H9 (cell line): Measurements from ENCODE around the gene NBR1. TPM values are rescaled to one million over a fixed set of nuclear protein-coding genes. Genes with fewer than 3 reads are reported as not detected.

Experiments used
- DNase-seq: peaks from one replicate; pipeline ENCODE4 v3.0.0-alpha.2; 2017
- H2AFZ ChIP-seq: one replicate; pipeline ENCODE4 v1.6.1; 2013; ENCODE audit warnings: mild to moderate bottlenecking, low read length, control low read depth, moderate library complexity
- H2AK5ac ChIP-seq: 2 replicates; pipeline ENCODE4 v1.6.1; 2013; ENCODE audit warnings: low read length, control low read depth, mixed read lengths; ENCODE audit not compliant: insufficient read length
- H2BK120ac ChIP-seq: one replicate; pipeline ENCODE4 v1.6.1; 2013; ENCODE audit warnings: low read depth, mild to moderate bottlenecking, low read length, control low read depth, inconsistent platforms; ENCODE audit not compliant: poor library complexity, severe bottlenecking
- H2BK12ac ChIP-seq: 2 replicates; pipeline ENCODE4 v1.6.1; 2013; ENCODE audit warnings: low read length, control low read depth, mixed read lengths, low read depth; ENCODE audit not compliant: insufficient read length
- H2BK15ac ChIP-seq: 2 replicates; pipeline ENCODE4 v1.6.1; 2013; ENCODE audit warnings: low read depth, low read length, control low read depth
- H2BK20ac ChIP-seq: one replicate; pipeline ENCODE4 v1.6.1; 2013; ENCODE audit warnings: low read depth, mild to moderate bottlenecking, low read length, control low read depth, inconsistent platforms; ENCODE audit not compliant: poor library complexity, severe bottlenecking
- H2BK5ac ChIP-seq: 2 replicates; pipeline ENCODE4 v1.6.1; 2013; ENCODE audit warnings: low read length, control low read depth, mixed read lengths; ENCODE audit not compliant: insufficient read length
- H3K14ac ChIP-seq: 2 replicates; pipeline ENCODE4 v1.6.1; 2013; ENCODE audit warnings: low read length, control low read depth; ENCODE audit not compliant: insufficient read depth
- H3K18ac ChIP-seq: 2 replicates; pipeline ENCODE4 v1.6.1; 2013; ENCODE audit warnings: low read depth, mild to moderate bottlenecking, mixed read lengths, low read length, control low read depth; ENCODE audit not compliant: insufficient read length
- H3K23ac ChIP-seq: 2 replicates; pipeline ENCODE4 v1.6.1; 2013; ENCODE audit warnings: low read length, control low read depth, mixed read lengths, low read depth; ENCODE audit not compliant: insufficient read length
- H3K23me2 ChIP-seq: 2 replicates; pipeline ENCODE4 v1.6.1; 2013; ENCODE audit warnings: low read depth, mild to moderate bottlenecking, mixed read lengths, low read length, control low read depth; ENCODE audit not compliant: insufficient read length, poor library complexity, severe bottlenecking
- H3K27ac ChIP-seq: 2 replicates; pipeline ENCODE4 v1.5.1; 2013; ENCODE audit warnings: low read length, control low read depth, mixed read lengths, low read depth; ENCODE audit not compliant: insufficient read length
- H3K27me3 ChIP-seq: 2 replicates; pipeline ENCODE4 v1.6.1; 2013; ENCODE audit warnings: low read length, control low read depth, inconsistent platforms; ENCODE audit not compliant: insufficient read depth
- H3K4ac ChIP-seq: 2 replicates; pipeline ENCODE4 v1.6.1; 2013; ENCODE audit warnings: low read depth, mild to moderate bottlenecking, control low read depth, inconsistent platforms, low read length, moderate library complexity
- H3K4me1 ChIP-seq: 2 replicates; pipeline ENCODE4 v1.6.1; 2013; ENCODE audit warnings: low read length, control low read depth, inconsistent platforms; ENCODE audit not compliant: insufficient read depth
- H3K4me2 ChIP-seq: 2 replicates; pipeline ENCODE4 v1.6.1; 2013; ENCODE audit warnings: low read length, control low read depth, mixed read lengths; ENCODE audit not compliant: insufficient read length, insufficient read depth
- H3K56ac ChIP-seq: 2 replicates; pipeline ENCODE4 v1.6.1; 2013; ENCODE audit warnings: low read depth, mild to moderate bottlenecking, mixed read lengths, low read length, control low read depth; ENCODE audit not compliant: insufficient read length
- H3K79me1 ChIP-seq: 2 replicates; pipeline ENCODE4 v1.6.1; 2013; ENCODE audit warnings: low read depth, mild to moderate bottlenecking, moderate library complexity, low read length, control low read depth, inconsistent platforms; ENCODE audit not compliant: insufficient read depth, poor library complexity, severe bottlenecking
- H3K79me2 ChIP-seq: 2 replicates; pipeline ENCODE4 v1.6.1; 2013; ENCODE audit warnings: low read length, control low read depth, inconsistent platforms; ENCODE audit not compliant: insufficient read depth
- H3K9ac ChIP-seq: 2 replicates; pipeline ENCODE4 v1.6.1; 2013; ENCODE audit warnings: low read length, control low read depth, mixed read lengths; ENCODE audit not compliant: insufficient read length; ENCODE audit errors: extremely low read depth
- H3K9me3 ChIP-seq: one replicate; pipeline ENCODE4 v1.6.1; 2013; ENCODE audit warnings: low read depth, low read length, inconsistent platforms; ENCODE audit not compliant: control insufficient read depth
- H3T11ph ChIP-seq: one replicate; pipeline ENCODE4 v1.6.1; 2013; ENCODE audit warnings: mild to moderate bottlenecking, low read length, control low read depth, inconsistent platforms
- H4K20me1 ChIP-seq: one replicate; pipeline ENCODE4 v1.6.1; 2013; ENCODE audit not compliant: control insufficient read depth, insufficient read length, insufficient read depth
- H4K5ac ChIP-seq: 2 replicates; pipeline ENCODE4 v1.6.1; 2013; ENCODE audit warnings: low read depth, mild to moderate bottlenecking, mixed read lengths, low read length, control low read depth; ENCODE audit not compliant: insufficient read length
- H4K8ac ChIP-seq: replicated peaks from 2 replicates; pipeline ENCODE4 v1.6.1; 2013; ENCODE audit warnings: low read length, control low read depth, mixed read lengths, low read depth; ENCODE audit not compliant: insufficient read length
- H4K91ac ChIP-seq: 2 replicates; pipeline ENCODE4 v1.6.1; 2013; ENCODE audit warnings: low read depth, mild to moderate bottlenecking, moderate library complexity, mixed read lengths, low read length, control low read depth; ENCODE audit not compliant: insufficient read length
- H3K27ac Mint-ChIP-seq, 3 experiments: 2 replicates in 2 of 3; 3 replicates in 1 of 3; pipeline ENCODE4 v1.8.0; 2020 to 2021; ENCODE audit warnings: mixed read lengths in 3 of 3, mild to moderate bottlenecking in 1 of 3, moderate library complexity in 1 of 3
- H3K27me3 Mint-ChIP-seq: 2 replicates; pipeline ENCODE4 v1.8.0; 2021; ENCODE audit warnings: low read depth, mild to moderate bottlenecking, moderate library complexity, mixed read lengths
- H3K36me3 Mint-ChIP-seq, 3 experiments: 2 replicates in 2 of 3; 3 replicates in 1 of 3; pipeline ENCODE4 v1.8.0; 2020 to 2021; ENCODE audit warnings: low read depth in 3 of 3, mixed read lengths in 3 of 3; ENCODE audit not compliant: insufficient read depth in 1 of 3
- H3K4me1 Mint-ChIP-seq, 2 experiments: 2 replicates each; pipeline ENCODE4 v1.8.0; 2020; ENCODE audit warnings: mixed read lengths in 2 of 2
- H3K4me3 Mint-ChIP-seq, 2 experiments: 2 replicates in 1 of 2; 3 replicates in 1 of 2; pipeline ENCODE4 v1.8.0; 2020 to 2021; ENCODE audit warnings: mild to moderate bottlenecking in 2 of 2, mixed read lengths in 2 of 2, moderate library complexity in 1 of 2
- H3K9me3 Mint-ChIP-seq, 2 experiments: 2 replicates in 1 of 2; 3 replicates in 1 of 2; pipeline ENCODE4 v1.8.0; 2020; ENCODE audit warnings: mild to moderate bottlenecking in 2 of 2, mixed read lengths in 2 of 2, moderate library complexity in 1 of 2
- CTCF ChIP-seq: fragments of 200-600 bp; sonication (generic); conservative IDR thresholded peaks from 3 replicates; pipeline ENCODE4 v1.8.0; 2021; ENCODE audit warnings: antibody characterized with exemption, mild to moderate bottlenecking
- WGBS: extraction: QIAGEN DNeasy Blood & Tissue Kit; methylation state at CpG from one replicate; pipeline ENCODE4 v1.1.7; 2013; ENCODE audit warnings: missing lambda C conversion rate, low lambda C conversion rate, mixed read lengths; ENCODE audit not compliant: insufficient read length; ENCODE audit errors: extremely low coverage; 5-methylcytosine and 5-hydroxymethylcytosine counted together
- total RNA-seq: library from RNA; stranded (reverse); gene quantifications from 2 replicates; pipeline ENCODE4 v1.2.1, GENCODE V29; 2021

The NBR1 gene
- total RNA-seq, 1 experiment from 2014 or later: 34.2 TPM

GRCh38 chr17:43134774-43135453, 36.1 kb upstream of the NBR1 start:
- Histone ChIP-seq H4K8ac (no peak overlapping the region), H2AK5ac (no peak overlapping the region), H3K23ac (no peak overlapping the region), H3K18ac (no peak overlapping the region), H3K27ac (no peak overlapping the region), H3K14ac (no peak overlapping the region; the same call in 1 of the 2 replicates), H4K20me1 (no peaks in the 10 kb centered on the region), H3K9ac (no peak overlapping the region), H3K4ac (no peak overlapping the region), H2BK12ac (no peak overlapping the region), H3K27me3 (no peaks in the 10 kb centered on the region), H2BK15ac (no peak overlapping the region), H3K79me2 (no peaks in the 10 kb centered on the region), H2BK5ac (no peak overlapping the region), H3K4me2 (no peak overlapping the region), H3K23me2 (no peaks in the 10 kb centered on the region), H3K79me1 (no peaks in the 10 kb centered on the region), H2AFZ (no peak overlapping the region), H3K4me1 (no peaks in the 10 kb centered on the region; the same call in 1 of the 2 replicates), H2BK20ac (no peak overlapping the region), H3K56ac (no peak overlapping the region), H4K91ac (no peak overlapping the region), H3T11ph (no peak overlapping the region), H4K5ac (no peak overlapping the region), H2BK120ac (no peak overlapping the region), H3K9me3 (no peaks in the 10 kb centered on the region)
- peaks cover 13 to 35% (median 25%) of the 10 kb centered on the region in 3 experiments; a peak in 6 of 7 replicates for H3K36me3 Mint-ChIP-seq
- H3K27me3 Mint-ChIP-seq: no peaks in the 10 kb centered on the region; the same call in 1 of the 2 replicates
- TF ChIP-seq CTCF: no peak
- H3K27ac Mint-ChIP-seq: peak overlapping the region in 1 of 3 experiments; percentile 53; a peak in 1 of 7 replicates
- peak; percentile 42 for DNase-seq
- H3K4me3 Mint-ChIP-seq: no peak overlapping the region
- H3K4me1 Mint-ChIP-seq: peaks cover 10 to 12% of the 10 kb centered on the region in 2 experiments
- WGBS: no CpG with 5 or more reads among the region's 25 CpGs
- no peaks in the 10 kb centered on the region for H3K9me3 Mint-ChIP-seq
